Endothelial cell of umbilical vein (primary cell): ENCODE data around the gene DLGAP1. TPM values are rescaled to one million over a fixed set of nuclear protein-coding genes. Genes with fewer than 3 reads are reported as not detected.
"Not testable (repeated sequence)": the region's sequence is repeated elsewhere in the genome, so short reads cannot be mapped to it uniquely, and the experiment has no call there.

Experiments
- Bru-seq: library from RNA; stranded (reverse); fragments of 400-500 nt; gene quantifications from one replicate; lab custom pipeline; 2021; lab: Mats Ljungman, UMichigan
- BruChase-seq, 2 experiments: library from RNA; stranded (reverse); fragments of 400-500 nt; gene quantifications; one replicate each; lab custom pipeline; 2021; lab: Mats Ljungman, UMichigan
- BruUV-seq: library from RNA; stranded (reverse); fragments of 400-500 nt; replicated peaks from 2 replicates; lab custom pipeline; 2021; lab: Mats Ljungman, UMichigan
- CTCF ChIA-PET: fragments of 300-600, 350-600 bp; sonication (Branson Sonifier 250); formaldehyde crosslinking; loops from one replicate; lab custom pipeline; 2021; ENCODE audit warnings: antibody characterized with exemption, inconsistent platforms; lab: Charles Lee
- POLR2A ChIA-PET: fragments of 300-600, 350-600 bp; sonication (Branson Sonifier 250); formaldehyde crosslinking; loops from one replicate; lab custom pipeline; 2021; ENCODE audit warnings: antibody characterized with exemption, inconsistent platforms; lab: Charles Lee
- DNase-seq: peaks from one replicate; pipeline ENCODE4 v3.0.0-alpha.2; 2011; ENCODE audit warnings: low read depth, low spot score
- FAIRE-seq: peaks from 2 replicates; lab custom pipeline; 2011; peaks lifted over from hg19 to GRCh38; lab: Jason Lieb, UNC
- H2AFZ ChIP-seq: 2 replicates; pipeline ENCODE4 v1.6.0; 2012; ENCODE audit warnings: low read depth, low read length, control low read depth, inconsistent platforms
- H3K27ac ChIP-seq: 2 replicates; pipeline ENCODE4 v1.5.1; 2011; ENCODE audit warnings: low read depth, mild to moderate bottlenecking, control low read depth, low read length, moderate library complexity; ENCODE audit not compliant: insufficient read depth
- H3K27me3 ChIP-seq, 2 experiments: 2 replicates each; pipeline versions ENCODE4 v1.6.0 to v1.6.1; 2011; ENCODE audit warnings: low read length in 2 of 2, mixed read lengths in 1 of 2; ENCODE audit not compliant: control insufficient read depth in 2 of 2, insufficient read depth in 2 of 2
- H3K36me3 ChIP-seq, 2 experiments: 2 replicates in 1 of 2; 3 replicates in 1 of 2; pipeline ENCODE4 v1.5.1; 2011; ENCODE audit warnings: low read length in 2 of 2, mild to moderate bottlenecking in 1 of 2, moderate library complexity in 1 of 2; ENCODE audit not compliant: control insufficient read depth in 2 of 2, insufficient read depth in 2 of 2; ENCODE audit errors: extremely low read depth in 1 of 2
- H3K4me1 ChIP-seq: 3 replicates; pipeline ENCODE4 v1.5.1; 2011; ENCODE audit warnings: mild to moderate bottlenecking, low read length; ENCODE audit not compliant: control insufficient read depth, insufficient read depth; ENCODE audit errors: extremely low read depth
- H3K4me2 ChIP-seq: 2 replicates; pipeline ENCODE4 v1.6.1; 2011; ENCODE audit warnings: low read length, control low read depth, mixed read lengths; ENCODE audit not compliant: insufficient read depth
- H3K4me3 ChIP-seq, 3 experiments: fragments of 200-600 bp in 1 of 3; sonication (generic), shearing (Covaris generic) in 1 of 3; replicated peaks in 1 of 3; 2 replicates each; pipeline ENCODE4 v1.5.1; 2011 to 2016; ENCODE audit warnings: control low read depth in 3 of 3, low read length in 3 of 3, mild to moderate bottlenecking in 2 of 3, inconsistent platforms in 1 of 3, low read depth in 1 of 3, moderate library complexity in 1 of 3; ENCODE audit not compliant: insufficient read depth in 1 of 3
- H3K79me2 ChIP-seq: 2 replicates; pipeline ENCODE4 v1.6.0; 2012; ENCODE audit warnings: low read length, inconsistent platforms; ENCODE audit not compliant: control insufficient read depth, insufficient read depth
- H3K9ac ChIP-seq: replicated peaks from 2 replicates; pipeline ENCODE3; 2011; ENCODE audit warnings: low read length, control low read depth; ENCODE audit not compliant: insufficient read depth; ENCODE audit errors: extremely low read depth
- H3K9me1 ChIP-seq: replicated peaks from 3 replicates; pipeline ENCODE4 v1.6.0; 2011; ENCODE audit warnings: mild to moderate bottlenecking, low read length; ENCODE audit not compliant: control insufficient read depth, insufficient read depth; ENCODE audit errors: extremely low read depth
- H3K9me3 ChIP-seq: replicated peaks from 2 replicates; pipeline ENCODE4 v1.5.1; 2012; ENCODE audit warnings: low read length, inconsistent platforms; ENCODE audit not compliant: control insufficient read depth, insufficient read depth
- H4K20me1 ChIP-seq: replicated peaks from 2 replicates; pipeline ENCODE3; 2011; ENCODE audit warnings: mild to moderate bottlenecking, low read length; ENCODE audit not compliant: control insufficient read depth, insufficient read depth; ENCODE audit errors: extremely low read depth
- EZH2 ChIP-seq: IDR thresholded peaks from 2 replicates; pipeline ENCODE4 v1.6.1; 2012; ENCODE audit warnings: borderline replicate concordance, low read depth, mild to moderate bottlenecking, moderate library complexity, low read length, inconsistent platforms; ENCODE audit not compliant: severe bottlenecking
- POLR2AphosphoS5 ChIP-seq: IDR thresholded peaks from 2 replicates; pipeline ENCODE4 v1.6.1; 2012; ENCODE audit warnings: low read depth, mild to moderate bottlenecking, control low read depth, low read length, moderate library complexity; ENCODE audit not compliant: insufficient read depth
- dilution Hi-C: fragments of 300-500 bp; cut with MboI; formaldehyde crosslinking; loops from one replicate; pipeline ENCODE4 v1.15.0; 2019; ENCODE audit warnings: low sequenced_read_pairs; ENCODE audit not compliant: extremely low pct_ligation_motif_present
- intact Hi-C: fragments of 100-400 bp; cut with micrococcal nuclease; formaldehyde crosslinking; loops from one replicate; pipeline ENCODE4 v1.10.0; 2022
- long read RNA-seq: library from polyadenylated mRNA; stranded (forward); transcript quantifications from one replicate; pipeline ENCODE4 v2.0.0, GENCODE V29; 2021
- polyA minus RNA-seq, 3 experiments: library from RNA; depleted of rRNA, polyadenylated mRNA; stranded (reverse); fragments of >200 nt; gene quantifications; 1 replicate in 1 of 3; 2 replicates in 2 of 3; pipeline ENCODE4 v1.2.3, GENCODE V29; 2011
- polyA plus RNA-seq, 4 experiments: library from polyadenylated mRNA; depleted of rRNA in 3 of 4; stranded (reverse) in 3 of 4; unstranded in 1 of 4; fragments of >200 nt; gene quantifications; 2 replicates each; pipeline versions ENCODE4 v1.2.1 to v1.2.3, GENCODE V29; 2011 to 2012; ENCODE audit warnings: missing spikeins in 1 of 4
- total RNA-seq: library from RNA; stranded (reverse); gene quantifications from 2 replicates; pipeline ENCODE4 v1.2.3, GENCODE V29; 2021

DLGAP1 gene
- total RNA-seq = 0.81 TPM in 1 of 2 replicates, not detected in the other
- polyA plus RNA-seq = 0.04 TPM in 1 of 2 replicates, not detected in the other
- polyA plus RNA-seq (2011; cell fraction: cytosol; rRNA removed) = 0.07 TPM in 1 of 2 replicates, not detected in the other
- 0.47 TPM in 1 of 2 replicates, not detected in the other for polyA plus RNA-seq (2011; cell fraction: nucleus; rRNA removed)
- 0.48 TPM in 1 of 2 replicates, not detected in the other for polyA plus RNA-seq (2012)
- polyA minus RNA-seq = not detected in 2 replicates
- polyA minus RNA-seq (2011; cell fraction: cytosol; rRNA and poly(A)+ RNA removed) = not detected
- polyA minus RNA-seq (2011; cell fraction: nucleus; rRNA and poly(A)+ RNA removed) = 0.53 TPM in 1 of 2 replicates, not detected in the other
- percentile 12 among the genes with signal in this experiment for Bru-seq, nascent RNA
- percentile 22 among the genes with signal in this experiment for BruChase-seq, experiment 1, labeled RNA remaining after a 6-hour chase
- BruChase-seq, experiment 2, labeled RNA remaining after a 2-hour chase = percentile 31 among the genes with signal in this experiment
- long read RNA-seq, partial matches to known transcripts = 0 of 3 reads
- long read RNA-seq, other reads (novel, unspliced or antisense) = 3 of 3 reads

DNA sequence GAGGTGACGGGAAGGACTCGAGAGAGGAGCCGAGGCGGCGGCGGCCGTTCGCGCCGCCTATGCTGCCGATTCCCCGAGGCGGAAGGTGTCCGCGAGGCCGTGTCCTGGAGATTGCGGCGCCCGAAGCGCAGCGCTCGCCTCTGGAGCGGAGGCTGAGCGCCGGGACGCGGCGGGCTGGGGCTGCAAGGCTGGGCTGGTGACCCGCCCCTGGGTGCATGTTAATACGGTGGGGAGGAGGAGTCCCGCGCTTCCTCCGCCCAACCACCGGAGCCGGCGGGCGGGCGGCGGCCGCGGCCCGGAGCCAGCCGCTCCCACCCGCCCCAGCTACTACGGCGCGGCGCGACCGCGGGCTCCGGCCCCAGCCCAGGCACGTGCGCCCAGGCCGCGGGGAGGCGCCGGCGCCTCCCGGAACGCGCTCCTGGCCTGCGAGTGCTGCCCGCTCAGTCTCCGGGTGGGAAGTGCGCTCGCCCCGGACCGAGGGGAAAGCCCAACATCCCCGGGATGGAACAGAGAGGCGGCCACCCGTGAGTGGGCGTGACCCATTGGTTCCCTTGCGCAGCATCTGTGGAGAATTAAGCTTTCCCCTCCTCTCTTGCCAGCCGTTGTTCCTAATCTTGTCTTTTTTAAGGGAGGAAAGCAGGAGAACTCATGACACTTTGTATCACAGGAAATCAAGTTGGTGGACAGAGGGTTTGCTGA, at the start of gene DLGAP1:
Gene DLGAP1, minus strand, starts transcription at position 195 of the 699 bp plus-strand sequence.
- dilution Hi-C loops = no loop called here
- no peak for FAIRE-seq

GRCh38 chr18:4494703-4495284, 39.7 kb upstream of the DLGAP1 start:
- H3K9me1 ChIP-seq, H3K27me3 ChIP-seq, H3K27ac ChIP-seq, intact Hi-C loops, H3K79me2 ChIP-seq, H3K4me1 ChIP-seq, H3K4me2 ChIP-seq, BruUV-seq, POLR2A ChIA-PET, H3K36me3 ChIP-seq, H3K9ac ChIP-seq, H4K20me1 ChIP-seq, H3K9me3 ChIP-seq, DNase-seq, H3K4me3 ChIP-seq, H2AFZ ChIP-seq, FAIRE-seq, dilution Hi-C loops, CTCF ChIA-PET: not testable (repeated sequence)

More for the DNA sequence above, at the start of gene DLGAP1:
- peaks cover 12 to 28% of the 10 kb centered on the region in 2 experiments for H3K27me3 ChIP-seq
- H3K36me3 ChIP-seq = no peaks in the 10 kb centered on the region
- H3K4me1 ChIP-seq = no peaks in the 10 kb centered on the region
- BruUV-seq = no TSS peak
- H4K20me1 ChIP-seq = no peaks in the 10 kb centered on the region
- no peak within 1 kb of the TSS for H3K9ac ChIP-seq
- no peaks in the 10 kb centered on the region for H3K79me2 ChIP-seq
- intact Hi-C loops = no loop called here
- H2AFZ ChIP-seq = peak within 1 kb of the TSS; percentile 36
- no peak for DNase-seq
- TF ChIP-seq POLR2AphosphoS5 (no peak), EZH2 (peak; percentile 1)
- no peaks in the 10 kb centered on the region for H3K9me1 ChIP-seq
- H3K4me3 ChIP-seq = no peak within 1 kb of the TSS
- POLR2A ChIA-PET = no interaction called here
- H3K4me2 ChIP-seq = peak within 1 kb of the TSS; percentile 46
- CTCF ChIA-PET = no interaction called here
- no peaks in the 10 kb centered on the region for H3K9me3 ChIP-seq
- H3K27ac ChIP-seq = no peak within 1 kb of the TSS
